ENCODE results near the gene ANXA6. TPM values are rescaled to one million over a fixed set of nuclear protein-coding genes. Genes with fewer than 3 reads are reported as not detected.

ANXA6 gene
- total RNA-seq, 1 experiment from 2014 or later, result 98.7 TPM

- no peak overlapping the region for H3K4ac ChIP-seq (ENCODE audit: low read depth, low read length)
- H3K14ac ChIP-seq (ENCODE audit: insufficient read depth, low read length), result no peak overlapping the region
- peaks cover 5% of the 10 kb centered on the region; the same call in 1 of the 2 replicates for H3K4me1 ChIP-seq (ENCODE audit: insufficient read depth, low read length)
- no peak overlapping the region for H3K9ac ChIP-seq (ENCODE audit: extremely low read depth, insufficient read length, low read length)
- H2AK5ac ChIP-seq (ENCODE audit: insufficient read length, low read length), result no peak overlapping the region
- H3K27ac ChIP-seq (ENCODE audit: insufficient read length, low read depth, low read length), result no peak overlapping the region
- no peak overlapping the region for H2BK12ac ChIP-seq (ENCODE audit: insufficient read length, low read depth, low read length)
- no peak for DNase-seq
- no peak overlapping the region for H4K8ac ChIP-seq (replicated peaks; ENCODE audit: insufficient read length, low read depth, low read length)
- no peak overlapping the region for H3K4me2 ChIP-seq (ENCODE audit: insufficient read depth, insufficient read length, low read length)
- no peaks in the 10 kb centered on the region for H3K23me2 ChIP-seq (ENCODE audit: insufficient read length, low read depth, low read length, poor library complexity, severe bottlenecking)
- Mint-ChIP-seq H3K27ac (no peak overlapping the region), H3K9me3 (no peaks in the 10 kb centered on the region; a peak in 1 of 5 replicates), H3K36me3 (ENCODE audit: insufficient read depth in 1 of 3, low read depth in 3 of 3) (peaks cover 8 to 40% (median 34%) of the 10 kb centered on the region in 3 experiments; a peak in 6 of 7 replicates), H3K4me3 (no peak overlapping the region), H3K27me3 (ENCODE audit: low read depth) (no peaks in the 10 kb centered on the region), H3K4me1 (peaks cover 17 to 20% of the 10 kb centered on the region in 2 experiments)
- no CpG with 5 or more reads among the region's 3 CpGs for WGBS (ENCODE audit: extremely low coverage, insufficient read length, low lambda C conversion rate)
- H3K79me2 ChIP-seq (ENCODE audit: insufficient read depth, low read length), result no peaks in the 10 kb centered on the region
- no peak overlapping the region for H4K91ac ChIP-seq (ENCODE audit: insufficient read length, low read depth, low read length)
- H3K27me3 ChIP-seq (ENCODE audit: insufficient read depth, low read length), result no peaks in the 10 kb centered on the region
- H2BK120ac ChIP-seq (ENCODE audit: low read depth, low read length, poor library complexity, severe bottlenecking), result no peak overlapping the region
- no peak overlapping the region for H2BK15ac ChIP-seq (ENCODE audit: low read depth, low read length)
- no peaks in the 10 kb centered on the region for H3K9me3 ChIP-seq (ENCODE audit: control insufficient read depth, low read depth, low read length)
- H4K5ac ChIP-seq (ENCODE audit: insufficient read length, low read depth, low read length), result no peak overlapping the region
- no peak overlapping the region for H3K18ac ChIP-seq (ENCODE audit: insufficient read length, low read depth, low read length)
- TF ChIP-seq CTCF (conservative IDR thresholded peaks at IDR 0.05), result no peak
- no peak overlapping the region for H3K56ac ChIP-seq (ENCODE audit: insufficient read length, low read depth, low read length)
- H2BK5ac ChIP-seq (ENCODE audit: insufficient read length, low read length), result no peak overlapping the region
- H2AFZ ChIP-seq (ENCODE audit: low read length), result no peak overlapping the region
- H3T11ph ChIP-seq (ENCODE audit: low read length), result no peak overlapping the region
- H3K23ac ChIP-seq (ENCODE audit: insufficient read length, low read depth, low read length), result no peak overlapping the region
- H3K79me1 ChIP-seq (ENCODE audit: insufficient read depth, low read depth, low read length, poor library complexity, severe bottlenecking), result peaks cover 3% of the 10 kb centered on the region
- no peaks in the 10 kb centered on the region for H4K20me1 ChIP-seq (ENCODE audit: control insufficient read depth, insufficient read depth, insufficient read length)
- H2BK20ac ChIP-seq (ENCODE audit: low read depth, low read length, poor library complexity, severe bottlenecking), result no peak overlapping the region
Measured at GRCh38 chr5:151139646-151140045, 17.9 kb downstream of the ANXA6 start.
